Neural progenitor cell (in vitro differentiated cells): ENCODE data around the gene ITSN1.

Experiments
- EZH2 ChIP-seq: fragments of 200-600 bp; sonication (generic); IDR thresholded peaks from 2 replicates; pipeline ENCODE4 v1.6.1; 2017; ENCODE audit warnings: antibody characterized with exemption, mild to moderate bottlenecking, moderate library complexity
- EZH2phosphoT487 ChIP-seq: fragments of 200-600 bp; sonication (generic); IDR thresholded peaks from 2 replicates; pipeline ENCODE4 v1.6.1; 2017; ENCODE audit warnings: antibody characterized with exemption
- TF ChIP-seq, protein P1 (sequence below): fragments of 200-600 bp; sonication (generic); IDR thresholded peaks from 2 replicates; pipeline ENCODE4 v1.5.1; 2017; ENCODE audit warnings: antibody characterized with exemption, mild to moderate bottlenecking

DNA sequence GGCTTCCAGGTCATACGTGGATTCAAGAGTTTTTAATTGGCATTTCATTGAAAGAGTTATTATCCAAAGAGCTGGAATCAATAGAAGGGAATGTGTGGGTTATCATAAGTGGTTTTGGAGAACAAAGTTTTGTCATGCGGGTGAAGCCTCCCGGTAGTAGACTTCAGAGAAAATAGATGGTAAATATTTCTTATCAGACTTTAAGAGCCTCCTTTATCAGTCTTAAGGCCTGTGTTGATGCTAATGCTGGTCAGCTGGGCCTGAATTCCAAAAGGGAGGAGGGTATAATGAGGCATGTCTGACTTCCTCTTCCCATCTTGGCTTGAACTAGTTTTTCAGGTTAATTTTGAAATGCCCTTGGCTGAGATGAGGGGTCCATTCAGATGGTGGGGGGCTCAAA is 89.7 kb downstream of the ITSN1 start:
- TF ChIP-seq EZH2: no peak
- no peak for TF ChIP-seq EZH2phosphoT487
- TF ChIP-seq, protein P1, sequence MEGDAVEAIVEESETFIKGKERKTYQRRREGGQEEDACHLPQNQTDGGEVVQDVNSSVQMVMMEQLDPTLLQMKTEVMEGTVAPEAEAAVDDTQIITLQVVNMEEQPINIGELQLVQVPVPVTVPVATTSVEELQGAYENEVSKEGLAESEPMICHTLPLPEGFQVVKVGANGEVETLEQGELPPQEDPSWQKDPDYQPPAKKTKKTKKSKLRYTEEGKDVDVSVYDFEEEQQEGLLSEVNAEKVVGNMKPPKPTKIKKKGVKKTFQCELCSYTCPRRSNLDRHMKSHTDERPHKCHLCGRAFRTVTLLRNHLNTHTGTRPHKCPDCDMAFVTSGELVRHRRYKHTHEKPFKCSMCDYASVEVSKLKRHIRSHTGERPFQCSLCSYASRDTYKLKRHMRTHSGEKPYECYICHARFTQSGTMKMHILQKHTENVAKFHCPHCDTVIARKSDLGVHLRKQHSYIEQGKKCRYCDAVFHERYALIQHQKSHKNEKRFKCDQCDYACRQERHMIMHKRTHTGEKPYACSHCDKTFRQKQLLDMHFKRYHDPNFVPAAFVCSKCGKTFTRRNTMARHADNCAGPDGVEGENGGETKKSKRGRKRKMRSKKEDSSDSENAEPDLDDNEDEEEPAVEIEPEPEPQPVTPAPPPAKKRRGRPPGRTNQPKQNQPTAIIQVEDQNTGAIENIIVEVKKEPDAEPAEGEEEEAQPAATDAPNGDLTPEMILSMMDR: no peak
